Measurements from ENCODE around the gene ACKR1. TPM values are rescaled to one million over a fixed set of nuclear protein-coding genes. Genes with fewer than 3 reads are reported as not detected.

The ACKR1 gene
- total and polyA plus RNA-seq, 2 of the 13 experiments (the other 11 are each of a cell fraction or from before 2014, with no cell fraction given), result not detected

DNA sequence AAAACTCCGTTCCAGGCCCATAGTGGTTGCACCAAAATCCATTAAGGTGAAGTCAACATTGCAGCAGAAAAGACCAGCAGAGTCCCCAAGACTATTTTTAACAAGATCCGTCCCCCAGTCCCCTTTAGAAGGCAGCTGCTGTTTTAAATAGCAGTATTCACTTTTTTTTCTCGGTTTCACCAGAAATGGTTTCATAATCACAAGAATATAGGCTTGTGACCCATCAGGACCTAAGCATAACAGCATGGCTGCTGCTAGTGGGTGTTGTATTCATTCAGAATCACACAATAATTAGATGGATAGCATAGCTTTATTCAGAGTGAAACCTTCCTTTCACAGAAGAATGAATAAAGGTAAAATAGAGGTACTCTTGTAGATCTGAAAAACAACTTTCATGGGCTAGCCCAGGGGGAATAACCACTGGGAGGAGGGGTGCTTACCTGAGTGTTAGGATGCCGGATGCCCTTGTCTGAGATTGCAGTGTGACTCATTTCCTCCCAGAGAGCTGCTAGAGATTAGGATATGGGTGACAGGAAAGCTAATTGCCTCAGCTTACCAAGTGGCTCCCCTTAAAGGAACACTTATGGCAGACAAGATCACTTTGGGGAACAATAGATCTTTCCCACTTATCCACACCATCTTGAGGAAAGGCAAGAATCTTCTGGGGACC is 35.0 kb downstream of the ACKR1 start:
- Histone ChIP-seq H3K79me2 (ENCODE audit: insufficient read depth, low read length) (no peaks in the 10 kb centered on the region), H3K4me2 (ENCODE audit: low read depth, low read length) (no peak overlapping the region), H3K4me1 (ENCODE audit: insufficient read depth, low read length) (no peaks in the 10 kb centered on the region), H3K9me3 (ENCODE audit: low read length) (peaks cover 26% of the 10 kb centered on the region), H3K27me3 (ENCODE audit: control insufficient read depth in 1 of 2, insufficient read depth in 2 of 2, low read length in 2 of 2) (no peaks in the 10 kb centered on the region), H2AFZ (ENCODE audit: low read length) (no peak overlapping the region), H3K9ac (ENCODE audit: insufficient read depth, low read depth, low read length) (no peak overlapping the region), H3K4me3 (replicated peaks in 1 of 3; ENCODE audit: insufficient read depth in 1 of 3, low read depth in 2 of 3, low read length in 3 of 3) (no peak overlapping the region), H3K27ac (ENCODE audit: extremely low read length, insufficient read depth, low read length) (no peak overlapping the region), H4K20me1 (ENCODE audit: insufficient read depth, low read length) (no peaks in the 10 kb centered on the region), H3K36me3 (replicated peaks in 1 of 2; ENCODE audit: control insufficient read depth in 1 of 2, insufficient read depth in 2 of 2, low read length in 2 of 2) (no peaks in the 10 kb centered on the region)
- FAIRE-seq (no peak), DNase-seq (ENCODE audit: low spot score) (no peak), ATAC-seq (no peak)
- TF ChIP-seq HES4 (CRISPR knock-in tag; IDR thresholded peaks at IDR 0.05; ENCODE audit: borderline replicate concordance), result no peak
- TF ChIP-seq, protein P1, sequence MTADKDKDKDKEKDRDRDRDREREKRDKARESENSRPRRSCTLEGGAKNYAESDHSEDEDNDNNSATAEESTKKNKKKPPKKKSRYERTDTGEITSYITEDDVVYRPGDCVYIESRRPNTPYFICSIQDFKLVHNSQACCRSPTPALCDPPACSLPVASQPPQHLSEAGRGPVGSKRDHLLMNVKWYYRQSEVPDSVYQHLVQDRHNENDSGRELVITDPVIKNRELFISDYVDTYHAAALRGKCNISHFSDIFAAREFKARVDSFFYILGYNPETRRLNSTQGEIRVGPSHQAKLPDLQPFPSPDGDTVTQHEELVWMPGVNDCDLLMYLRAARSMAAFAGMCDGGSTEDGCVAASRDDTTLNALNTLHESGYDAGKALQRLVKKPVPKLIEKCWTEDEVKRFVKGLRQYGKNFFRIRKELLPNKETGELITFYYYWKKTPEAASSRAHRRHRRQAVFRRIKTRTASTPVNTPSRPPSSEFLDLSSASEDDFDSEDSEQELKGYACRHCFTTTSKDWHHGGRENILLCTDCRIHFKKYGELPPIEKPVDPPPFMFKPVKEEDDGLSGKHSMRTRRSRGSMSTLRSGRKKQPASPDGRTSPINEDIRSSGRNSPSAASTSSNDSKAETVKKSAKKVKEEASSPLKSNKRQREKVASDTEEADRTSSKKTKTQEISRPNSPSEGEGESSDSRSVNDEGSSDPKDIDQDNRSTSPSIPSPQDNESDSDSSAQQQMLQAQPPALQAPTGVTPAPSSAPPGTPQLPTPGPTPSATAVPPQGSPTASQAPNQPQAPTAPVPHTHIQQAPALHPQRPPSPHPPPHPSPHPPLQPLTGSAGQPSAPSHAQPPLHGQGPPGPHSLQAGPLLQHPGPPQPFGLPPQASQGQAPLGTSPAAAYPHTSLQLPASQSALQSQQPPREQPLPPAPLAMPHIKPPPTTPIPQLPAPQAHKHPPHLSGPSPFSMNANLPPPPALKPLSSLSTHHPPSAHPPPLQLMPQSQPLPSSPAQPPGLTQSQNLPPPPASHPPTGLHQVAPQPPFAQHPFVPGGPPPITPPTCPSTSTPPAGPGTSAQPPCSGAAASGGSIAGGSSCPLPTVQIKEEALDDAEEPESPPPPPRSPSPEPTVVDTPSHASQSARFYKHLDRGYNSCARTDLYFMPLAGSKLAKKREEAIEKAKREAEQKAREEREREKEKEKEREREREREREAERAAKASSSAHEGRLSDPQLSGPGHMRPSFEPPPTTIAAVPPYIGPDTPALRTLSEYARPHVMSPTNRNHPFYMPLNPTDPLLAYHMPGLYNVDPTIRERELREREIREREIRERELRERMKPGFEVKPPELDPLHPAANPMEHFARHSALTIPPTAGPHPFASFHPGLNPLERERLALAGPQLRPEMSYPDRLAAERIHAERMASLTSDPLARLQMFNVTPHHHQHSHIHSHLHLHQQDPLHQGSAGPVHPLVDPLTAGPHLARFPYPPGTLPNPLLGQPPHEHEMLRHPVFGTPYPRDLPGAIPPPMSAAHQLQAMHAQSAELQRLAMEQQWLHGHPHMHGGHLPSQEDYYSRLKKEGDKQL (CRISPR knock-in tag; IDR thresholded peaks at IDR 0.05; ENCODE audit: low read depth), result no peak
- no peak for TF ChIP-seq ZNF605 (CRISPR knock-in tag; IDR thresholded peaks at IDR 0.05)
- no peak for TF ChIP-seq ZNF432 (CRISPR knock-in tag; IDR thresholded peaks at IDR 0.05; ENCODE audit: borderline replicate concordance)
- TF ChIP-seq ZNF496 (CRISPR knock-in tag; IDR thresholded peaks at IDR 0.05; ENCODE audit: insufficient replicate concordance), result no peak
- TF ChIP-seq ZNF407 (CRISPR knock-in tag; IDR thresholded peaks at IDR 0.05; ENCODE audit: not compliant biosample characterization), result no peak
- TF ChIP-seq ZNF331 (CRISPR knock-in tag; IDR thresholded peaks at IDR 0.05), result no peak
- TF ChIP-seq ZNF3 (CRISPR knock-in tag; IDR thresholded peaks at IDR 0.05), result no peak
- 0% methylated on average over 4 of the region's 4 CpGs for WGBS (ENCODE audit: low lambda C conversion rate)
- ChIA-PET CTCF (ENCODE audit: low intra/inter-chr PET ratio, low total read pairs) (no interaction called here), POLR2A (no interaction called here)
- BruUV-seq (replicated peaks), result no TSS peak
- in situ Hi-C loops (cut with HindIII; ENCODE audit: extremely low pct_ligation_motif_present, low pct_unique_long_range_greater_than_20kb), result no loop called here
- intact Hi-C loops (cut with micrococcal nuclease; ENCODE audit: unreplicated experiment), result no loop called here

Data from HepG2 (cell line).